Mesothelial cell of epicardium (in vitro differentiated cells): ENCODE data around the gene CXADR. TPM values are rescaled to one million over a fixed set of nuclear protein-coding genes. Genes with fewer than 3 reads are reported as not detected.
A peak's percentile ranks its signal among the peaks of the same experiment; 100 is the strongest.
"Not testable (repeated sequence)": the region's sequence is repeated elsewhere in the genome, so short reads cannot be mapped to it uniquely, and the experiment has no call there.

Experiments
- DNase-seq, 2 experiments: peaks; one replicate each; pipeline ENCODE4 v3.0.0; 2021; ENCODE audit warnings: low spot score in 2 of 2; ENCODE audit not compliant: unreplicated experiment in 2 of 2
- H3K27ac Mint-ChIP-seq: 2 replicates; pipeline ENCODE4 v1.8.0; 2021; ENCODE audit warnings: mixed read lengths
- H3K27me3 Mint-ChIP-seq: 2 replicates; pipeline ENCODE4 v1.8.0; 2021; ENCODE audit warnings: low read depth, mixed read lengths
- H3K36me3 Mint-ChIP-seq: 2 replicates; pipeline ENCODE4 v1.8.0; 2021; ENCODE audit warnings: mixed read lengths
- H3K4me1 Mint-ChIP-seq: 2 replicates; pipeline ENCODE4 v1.8.0; 2021; ENCODE audit warnings: mixed read lengths
- H3K4me3 Mint-ChIP-seq: 2 replicates; pipeline ENCODE4 v1.8.0; 2021; ENCODE audit warnings: mild to moderate bottlenecking, moderate library complexity, mixed read lengths
- H3K9me3 Mint-ChIP-seq: 2 replicates; pipeline ENCODE4 v1.8.0; 2021; ENCODE audit warnings: mixed read lengths
- total RNA-seq: library from RNA; stranded (reverse); gene quantifications from 3 replicates; pipeline ENCODE4 v1.2.1, GENCODE V29; 2021
- TF ChIP-seq, protein P1 (sequence below): fragments of 200-600 bp; sonication (generic); IDR thresholded peaks from one replicate; pipeline ENCODE4 v1.5.0; 2021; ENCODE audit warnings: antibody characterized with exemption; ENCODE audit not compliant: unreplicated experiment

Gene CXADR
- total RNA-seq, 1 donor from 2014 or later, result 37.5 TPM

DNA sequence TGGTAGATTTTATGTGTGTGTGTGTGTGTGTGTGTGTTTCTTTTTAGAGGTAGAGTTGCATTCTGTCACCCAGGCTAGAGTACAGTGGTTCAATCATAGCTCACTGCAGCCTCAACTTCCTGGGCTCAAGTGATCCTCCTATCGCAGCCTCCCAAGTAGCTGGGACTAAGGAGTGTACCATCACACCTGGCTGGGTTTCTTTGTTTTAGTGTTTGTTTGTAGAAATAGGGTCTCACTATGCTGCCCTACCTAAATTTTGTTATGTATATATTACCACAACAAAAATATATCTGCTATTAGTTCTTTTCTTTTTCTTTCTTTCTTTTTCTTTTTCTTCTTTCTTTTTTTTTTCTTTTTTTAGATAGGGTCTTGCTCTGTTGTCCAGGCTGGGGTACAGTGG is 43.1 kb upstream of the CXADR start:
- Mint-ChIP-seq H3K4me1 (peaks cover 14% of the 10 kb centered on the region), H3K9me3 (peaks cover 5% of the 10 kb centered on the region), H3K4me3 (no peak overlapping the region), H3K36me3 (peaks cover 2% of the 10 kb centered on the region), H3K27ac (no peak overlapping the region), H3K27me3 (no peaks in the 10 kb centered on the region)
- TF ChIP-seq, protein P1, sequence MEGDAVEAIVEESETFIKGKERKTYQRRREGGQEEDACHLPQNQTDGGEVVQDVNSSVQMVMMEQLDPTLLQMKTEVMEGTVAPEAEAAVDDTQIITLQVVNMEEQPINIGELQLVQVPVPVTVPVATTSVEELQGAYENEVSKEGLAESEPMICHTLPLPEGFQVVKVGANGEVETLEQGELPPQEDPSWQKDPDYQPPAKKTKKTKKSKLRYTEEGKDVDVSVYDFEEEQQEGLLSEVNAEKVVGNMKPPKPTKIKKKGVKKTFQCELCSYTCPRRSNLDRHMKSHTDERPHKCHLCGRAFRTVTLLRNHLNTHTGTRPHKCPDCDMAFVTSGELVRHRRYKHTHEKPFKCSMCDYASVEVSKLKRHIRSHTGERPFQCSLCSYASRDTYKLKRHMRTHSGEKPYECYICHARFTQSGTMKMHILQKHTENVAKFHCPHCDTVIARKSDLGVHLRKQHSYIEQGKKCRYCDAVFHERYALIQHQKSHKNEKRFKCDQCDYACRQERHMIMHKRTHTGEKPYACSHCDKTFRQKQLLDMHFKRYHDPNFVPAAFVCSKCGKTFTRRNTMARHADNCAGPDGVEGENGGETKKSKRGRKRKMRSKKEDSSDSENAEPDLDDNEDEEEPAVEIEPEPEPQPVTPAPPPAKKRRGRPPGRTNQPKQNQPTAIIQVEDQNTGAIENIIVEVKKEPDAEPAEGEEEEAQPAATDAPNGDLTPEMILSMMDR, result no peak
- DNase-seq, result no peak

DNA sequence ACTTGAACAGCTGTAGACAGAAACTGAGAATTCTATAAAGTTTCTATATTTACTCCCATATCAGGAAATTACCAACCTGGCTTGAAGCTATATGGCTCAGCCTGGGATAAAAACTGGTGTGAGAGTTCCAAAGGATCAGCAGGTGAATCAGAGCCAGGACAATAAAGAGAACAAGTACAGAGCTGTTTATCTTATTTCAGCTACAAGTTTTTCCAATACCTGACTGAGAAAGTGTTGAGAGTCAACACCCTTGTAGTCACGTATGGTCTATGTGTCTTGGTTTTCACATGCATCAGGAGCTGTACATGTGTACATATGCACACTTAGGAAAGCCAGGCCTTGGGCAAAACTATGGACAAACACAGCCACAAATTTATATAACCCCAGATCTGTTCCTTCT is 40.7 kb upstream of the CXADR start:
- Mint-ChIP-seq H3K9me3 (peaks cover 5% of the 10 kb centered on the region), H3K4me1 (peaks cover 14% of the 10 kb centered on the region), H3K4me3 (no peak overlapping the region), H3K27ac (peak overlapping the region; percentile 37), H3K36me3 (peaks cover 2% of the 10 kb centered on the region), H3K27me3 (no peaks in the 10 kb centered on the region)
- TF ChIP-seq, protein P1, result no peak
- DNase-seq, result no peak

DNA sequence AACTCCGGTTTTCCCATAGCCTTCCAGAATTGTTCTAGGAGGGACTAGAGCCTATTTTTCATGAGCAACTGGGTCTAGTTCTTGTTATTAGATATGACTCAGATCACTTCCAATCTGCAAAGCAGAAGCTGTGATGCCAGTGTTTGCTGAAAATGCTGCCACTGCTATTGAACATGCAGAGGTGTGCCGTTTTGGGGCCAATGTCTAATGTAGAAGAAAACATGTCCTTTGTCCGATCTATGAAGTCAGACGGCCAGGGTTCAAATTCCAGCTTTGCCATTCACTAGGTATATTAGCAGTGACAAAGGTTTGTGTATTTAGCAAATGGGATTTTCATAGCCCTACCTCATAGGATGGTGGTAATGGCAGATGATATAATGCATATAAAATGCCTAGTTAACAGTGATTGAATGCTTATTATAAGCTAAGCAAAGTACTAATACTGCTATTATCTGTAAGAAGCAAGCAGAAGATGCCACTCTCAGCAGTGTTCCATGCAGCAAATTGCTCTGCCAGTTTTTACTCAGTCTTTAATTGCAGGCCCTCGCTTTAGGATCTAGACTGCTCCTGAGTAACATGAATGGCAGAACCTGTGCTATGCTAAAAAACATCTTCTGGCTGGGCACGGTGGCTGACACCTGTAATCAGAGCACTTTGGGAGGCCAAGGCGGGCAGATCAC is 40.1 kb upstream of the CXADR start:
- H3K4me3 Mint-ChIP-seq, result no peak overlapping the region
- TF ChIP-seq, protein P1, result no peak
- H3K4me1 Mint-ChIP-seq, result peaks cover 9% of the 10 kb centered on the region
- H3K36me3 Mint-ChIP-seq, result peaks cover 2% of the 10 kb centered on the region
- DNase-seq, result no peak
- H3K27me3 Mint-ChIP-seq, result no peaks in the 10 kb centered on the region
- peaks cover 5% of the 10 kb centered on the region for H3K9me3 Mint-ChIP-seq
- H3K27ac Mint-ChIP-seq, result no peak overlapping the region

DNA sequence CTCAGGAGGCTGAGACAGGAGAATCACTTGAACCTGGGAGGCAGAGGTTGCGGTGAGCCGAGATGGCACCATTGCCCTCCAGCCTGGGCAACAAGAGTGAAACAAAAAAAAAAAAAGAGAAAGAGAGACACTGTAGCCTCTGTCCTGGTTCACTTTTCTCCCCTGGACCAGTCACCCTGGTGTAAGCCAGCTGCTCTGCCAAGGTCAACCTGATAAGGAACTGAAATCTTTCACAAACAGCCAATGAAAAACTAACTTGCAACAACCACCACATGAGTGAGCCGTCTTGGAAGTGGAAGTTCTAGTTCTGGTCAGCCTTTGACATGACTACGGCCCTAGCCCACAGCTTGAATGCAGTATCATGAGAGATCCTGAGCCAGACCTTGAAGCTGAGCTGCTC is 36.8 kb upstream of the CXADR start:
- H3K27ac Mint-ChIP-seq, result no peak overlapping the region
- no peaks in the 10 kb centered on the region for H3K27me3 Mint-ChIP-seq
- H3K36me3 Mint-ChIP-seq, result peaks cover 2% of the 10 kb centered on the region
- H3K9me3 Mint-ChIP-seq, result peaks cover 5% of the 10 kb centered on the region
- H3K4me3 Mint-ChIP-seq, result no peak overlapping the region
- peaks cover 5% of the 10 kb centered on the region for H3K4me1 Mint-ChIP-seq
- TF ChIP-seq, protein P1, result no peak
- no peak for DNase-seq

DNA sequence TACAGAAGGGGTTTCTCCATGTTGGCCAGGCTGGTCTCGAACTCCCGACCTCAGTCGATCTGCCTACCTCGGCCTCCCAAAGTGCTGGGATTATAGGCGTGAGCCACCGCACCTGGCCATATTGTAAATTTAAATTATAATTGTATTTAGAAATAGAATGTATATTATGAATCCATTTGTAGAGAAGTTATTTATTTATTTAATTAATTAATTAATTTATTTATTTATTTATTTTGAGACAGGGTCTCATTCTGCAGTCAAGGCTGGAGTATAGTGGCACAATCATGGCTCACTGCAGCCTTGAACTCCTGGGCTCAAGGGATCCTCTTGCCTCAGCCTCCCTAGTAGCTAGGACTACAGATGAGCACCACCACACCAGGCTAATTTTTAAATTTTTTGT is 34.7 kb upstream of the CXADR start:
- not testable (repeated sequence) for H3K27me3 Mint-ChIP-seq, H3K36me3 Mint-ChIP-seq, H3K9me3 Mint-ChIP-seq, H3K4me3 Mint-ChIP-seq, DNase-seq, H3K4me1 Mint-ChIP-seq, H3K27ac Mint-ChIP-seq

DNA sequence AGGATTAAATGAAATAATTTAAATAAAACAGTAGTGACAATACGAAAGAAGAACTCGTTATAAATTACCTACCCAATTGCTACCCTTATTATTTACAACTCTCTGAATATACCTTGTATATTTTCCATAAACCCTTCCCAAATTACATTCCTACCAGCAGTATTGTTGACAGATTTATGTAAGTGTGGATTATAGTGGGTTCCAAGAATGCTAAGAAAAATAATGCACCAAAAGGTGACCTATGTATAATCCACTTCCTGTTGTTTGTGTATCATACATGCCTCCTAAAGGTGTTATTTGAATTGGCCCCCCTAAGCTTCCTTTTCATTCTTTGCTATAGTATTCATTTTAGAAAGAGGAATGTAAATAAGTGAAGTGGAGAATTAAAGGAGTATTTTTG is 33.2 kb upstream of the CXADR start:
- TF ChIP-seq, protein P1, result no peak
- Mint-ChIP-seq H3K4me1 (no peaks in the 10 kb centered on the region), H3K27ac (no peak overlapping the region), H3K36me3 (no peaks in the 10 kb centered on the region), H3K4me3 (no peak overlapping the region), H3K27me3 (no peaks in the 10 kb centered on the region), H3K9me3 (no peaks in the 10 kb centered on the region)
- no peak for DNase-seq
